ENCODE measurements around the gene TMEM100. TPM values are rescaled to one million over a fixed set of nuclear protein-coding genes. Genes with fewer than 3 reads are reported as not detected.

The TMEM100 gene
- total RNA-seq, 4 donors from 2014 or later, result 1.6 to 6.5 (median 2.6) TPM

DNA sequence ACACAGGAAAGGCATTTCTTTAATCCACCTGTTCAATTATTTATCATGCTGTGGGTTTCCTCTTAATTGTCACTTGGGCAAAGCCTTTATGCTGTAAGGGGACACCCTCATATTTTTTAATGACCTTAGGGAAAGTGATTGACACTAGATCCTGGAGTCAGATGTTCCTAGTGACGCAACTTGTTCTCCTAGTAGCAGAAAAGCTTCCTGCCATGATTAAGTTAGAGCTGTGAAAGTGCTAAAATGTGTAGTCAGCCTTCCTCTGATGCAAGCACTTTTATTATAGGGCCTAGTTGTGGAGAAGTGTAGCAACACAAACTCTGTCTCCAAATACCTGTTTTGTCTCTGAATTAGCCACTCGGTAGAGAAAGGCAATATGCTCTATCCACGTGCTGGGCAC, 12.3 kb downstream of the TMEM100 start:
- intact Hi-C loops (cut with DNase I; ENCODE audit: low total_unique reads), result no loop called here
- no peak for DNase-seq (ENCODE audit: low spot score in 2 of 2)
- TF ChIP-seq POLR2A (IDR thresholded peaks at IDR 0.05) (no peak), CTCF (IDR thresholded peaks at IDR 0.05) (no peak)
- 54 to 70% methylated on average over 3 of the region's 3 CpGs for WGBS, 2 donors
- no peak overlapping the region for H3K4me3 ChIP-seq (ENCODE audit: low read depth, poor library complexity, severe bottlenecking)

GRCh38 chr17:55709984-55710383, 12.7 kb downstream of the TMEM100 start:
- 77 to 88% methylated on average over 4 of the region's 4 CpGs for WGBS, 2 donors
- no peak overlapping the region for H3K4me3 ChIP-seq (ENCODE audit: low read depth, poor library complexity, severe bottlenecking)
- intact Hi-C loops (cut with DNase I; ENCODE audit: low total_unique reads), result no loop called here
- TF ChIP-seq POLR2A (IDR thresholded peaks at IDR 0.05), result no peak
- no peak for TF ChIP-seq CTCF (IDR thresholded peaks at IDR 0.05)
- DNase-seq (ENCODE audit: low spot score in 2 of 2), result no peak

- H3K4me3 ChIP-seq (ENCODE audit: low read depth, poor library complexity, severe bottlenecking), result no peak overlapping the region
- intact Hi-C loops (cut with DNase I; ENCODE audit: low total_unique reads), result no loop called here
- TF ChIP-seq CTCF (IDR thresholded peaks at IDR 0.05) (no peak), POLR2A (IDR thresholded peaks at IDR 0.05) (no peak)
- 89 to 92% methylated on average over 7 of the region's 7 CpGs for WGBS, 2 donors
- DNase-seq (ENCODE audit: low spot score in 2 of 2), result no peak
Measured at GRCh38 chr17:55709440-55709839, 13.2 kb downstream of the TMEM100 start.

DNA sequence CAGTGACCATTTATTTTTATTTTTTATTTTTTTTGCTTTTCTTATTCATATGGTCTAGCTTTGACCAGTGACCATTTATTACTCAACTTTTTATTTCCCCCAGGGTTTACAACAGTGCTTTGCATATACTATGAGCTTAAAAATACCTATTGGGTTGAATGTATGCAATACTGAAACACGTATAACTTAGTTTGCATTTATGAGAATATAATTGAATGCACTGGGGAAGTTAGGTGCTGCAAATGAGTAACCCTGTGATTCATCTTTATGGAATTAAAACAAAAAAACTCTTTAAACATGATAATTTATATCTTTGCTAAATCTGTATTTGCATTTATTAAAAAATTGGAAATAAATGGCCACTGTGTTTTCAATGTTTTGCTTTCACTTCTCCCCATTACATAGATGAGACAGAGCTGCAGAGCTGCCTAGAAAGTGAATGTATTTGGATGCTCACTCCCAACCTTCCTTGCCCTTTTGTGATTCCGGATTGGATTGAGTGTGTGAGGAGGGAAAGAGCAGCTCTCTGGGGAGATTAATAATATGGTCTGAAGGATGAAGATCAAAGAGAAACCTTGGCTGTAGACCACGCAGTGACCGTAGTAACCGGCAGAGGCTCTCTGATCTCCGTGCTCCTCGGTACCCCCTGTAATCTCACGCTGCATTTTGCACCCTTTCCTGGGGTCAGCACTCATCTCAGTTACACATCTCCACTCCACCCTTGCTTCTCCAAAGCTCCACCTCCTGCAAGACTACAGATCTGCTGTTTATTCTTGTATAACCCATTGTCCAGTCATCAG, 14.3 kb downstream of the TMEM100 start:
- DNase-seq (ENCODE audit: low spot score in 2 of 2), result no peak
- TF ChIP-seq CTCF (IDR thresholded peaks at IDR 0.05) (no peak), POLR2A (IDR thresholded peaks at IDR 0.05) (no peak)
- intact Hi-C loops (cut with DNase I; ENCODE audit: low total_unique reads), result no loop called here
- H3K4me3 ChIP-seq (ENCODE audit: low read depth, poor library complexity, severe bottlenecking), result no peak overlapping the region
- 69% methylated on average over 8 of the region's 8 CpGs for WGBS, 2 donors

GRCh38 chr17:55706808-55707773, 15.6 kb downstream of the TMEM100 start:
- intact Hi-C loops (cut with DNase I; ENCODE audit: low total_unique reads), result no loop called here
- H3K4me3 ChIP-seq (ENCODE audit: low read depth, poor library complexity, severe bottlenecking), result no peak overlapping the region
- WGBS, 2 donors, result 32 to 50% methylated on average over 11 of the region's 11 CpGs
- DNase-seq (ENCODE audit: low spot score in 2 of 2), result no peak
- TF ChIP-seq POLR2A (IDR thresholded peaks at IDR 0.05), result no peak

- intact Hi-C loops (cut with DNase I; ENCODE audit: low total_unique reads), result no loop called here
- H3K4me3 ChIP-seq (ENCODE audit: low read depth, poor library complexity, severe bottlenecking), result no peak overlapping the region
- DNase-seq (ENCODE audit: low spot score in 2 of 2), result no peak
- TF ChIP-seq CTCF (IDR thresholded peaks at IDR 0.05) (no peak), POLR2A (IDR thresholded peaks at IDR 0.05) (no peak)
Measured at GRCh38 chr17:55705847-55706246, 16.8 kb downstream of the TMEM100 start.

Measured in lower leg skin (tissue), 4 donors.